Breast epithelium (tissue), 4 donors: ENCODE measurements around the gene CPT2. TPM values are rescaled to one million over a fixed set of nuclear protein-coding genes. Genes with fewer than 3 reads are reported as not detected.

Experiments used
- DNase-seq, 2 donors: peaks; one replicate each; pipeline ENCODE4 v3.0.0-alpha.2; 2019; ENCODE audit warnings: low spot score in 2 of 2
- H3K27ac ChIP-seq, 2 donors: fragments of 200-600 bp; sonication (generic) in 1 of 2; one replicate each; pipeline ENCODE4 v1.5.1; 2016 to 2019; ENCODE audit warnings: mild to moderate bottlenecking in 1 of 2
- H3K27me3 ChIP-seq, 2 donors: fragments of 200-600 bp; sonication (generic) in 1 of 2; one replicate each; pipeline versions ENCODE4 v1.5.1 to v1.6.0; 2017 to 2019; ENCODE audit warnings: control low read depth in 1 of 2, mild to moderate bottlenecking in 1 of 2
- H3K36me3 ChIP-seq: fragments of 200-600 bp; one replicate; pipeline ENCODE4 v1.5.1; 2019
- H3K4me1 ChIP-seq, 2 donors: fragments of 200-600 bp; sonication (generic); one replicate each; pipeline ENCODE4 v1.5.1; 2016 to 2019; ENCODE audit warnings: control low read depth in 1 of 2
- H3K4me3 ChIP-seq, 3 donors: fragments of 200-600 bp; sonication (generic); 1 replicate in 2 of 3; 2 replicates in 1 of 3; pipeline ENCODE4 v1.5.1; 2016 to 2019; ENCODE audit warnings: mild to moderate bottlenecking in 3 of 3, moderate library complexity in 2 of 3
- H3K9me3 ChIP-seq, 2 donors: fragments of 200-600 bp; sonication (generic) in 1 of 2; one replicate each; pipeline ENCODE4 v1.5.1; 2016 to 2019; ENCODE audit warnings: control low read depth in 1 of 2
- POLR2A ChIP-seq: fragments of 450-650 bp; IDR thresholded peaks from one replicate; pipeline ENCODE4 v1.6.1; 2016; ENCODE audit warnings: antibody characterized with exemption, mild to moderate bottlenecking, moderate library complexity
- POLR2AphosphoS5 ChIP-seq, 3 donors: sonication (generic); formaldehyde crosslinking; IDR thresholded peaks; one replicate each; pipeline ENCODE4 v1.6.1; 2017; ENCODE audit warnings: antibody characterized with exemption in 3 of 3
- intact Hi-C: fragments of 100-400 bp; cut with DNase I; formaldehyde crosslinking; loops from one replicate; pipeline ENCODE4 v1.15.1; 2023; ENCODE audit warnings: low total_unique reads
- total RNA-seq, 3 donors: library from RNA; depleted of rRNA; stranded (reverse); fragments of >200 nt; gene quantifications; one replicate each; pipeline ENCODE4 v1.1.0, GENCODE V29; 2016
- TF ChIP-seq, protein P1 (sequence below), 3 donors: fragments of 450-650 bp; IDR thresholded peaks; one replicate each; pipeline ENCODE4 v1.5.1; 2016 to 2017; ENCODE audit warnings: antibody characterized with exemption in 3 of 3, mild to moderate bottlenecking in 3 of 3, moderate library complexity in 3 of 3

CPT2 gene
- total RNA-seq, 3 donors from 2014 or later, result 20.5 to 26.2 (median 22.9) TPM

DNA sequence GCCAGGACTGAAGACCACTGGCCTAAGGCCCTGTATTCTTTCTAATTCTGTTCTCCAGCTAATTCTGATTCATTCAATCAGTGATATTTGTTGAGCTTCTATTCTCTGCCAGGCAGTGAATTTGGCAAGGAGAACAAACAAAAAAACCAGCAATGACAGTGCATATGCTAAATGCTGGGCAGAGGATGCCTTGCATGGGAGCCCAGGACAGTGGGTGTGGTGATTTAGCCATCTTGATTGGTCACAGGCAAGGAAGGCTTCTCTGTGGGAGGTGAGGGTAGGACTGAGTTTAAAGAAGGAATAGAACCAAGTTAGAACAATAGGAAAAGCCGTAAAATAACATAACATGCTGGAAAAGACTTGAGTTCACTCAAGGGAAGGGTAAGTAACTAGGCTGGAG is 9.2 kb upstream of the CPT2 start:
- H3K4me1 ChIP-seq, result no peaks in the 10 kb centered on the region
- TF ChIP-seq POLR2AphosphoS5 (IDR thresholded peaks at IDR 0.05), result no peak
- no peak for DNase-seq
- no peak overlapping the region for H3K27ac ChIP-seq
- no peaks in the 10 kb centered on the region for H3K27me3 ChIP-seq
- intact Hi-C loops, result no loop called here
- no peaks in the 10 kb centered on the region for H3K9me3 ChIP-seq
- H3K36me3 ChIP-seq, result no peaks in the 10 kb centered on the region
- no peak overlapping the region for H3K4me3 ChIP-seq

DNA sequence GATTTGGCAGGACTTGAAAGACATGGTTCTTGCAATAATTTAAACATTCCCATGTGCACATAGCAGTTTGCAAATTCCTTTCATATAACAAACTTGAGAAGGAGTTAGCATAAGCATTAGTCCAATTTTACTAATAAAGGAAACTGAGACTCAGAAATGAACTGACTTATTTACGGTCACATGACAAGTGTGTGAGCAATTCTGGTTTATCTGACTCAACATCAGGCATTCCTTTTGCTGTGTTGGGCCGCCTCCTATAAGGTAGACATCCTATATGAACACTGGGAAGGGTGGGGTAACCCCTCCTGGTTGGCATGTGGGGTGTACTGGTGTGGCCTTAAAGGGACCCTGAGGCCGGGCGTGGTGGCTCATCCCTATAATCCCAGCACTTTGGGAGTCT is 8.5 kb upstream of the CPT2 start:
- Histone ChIP-seq H3K9me3 (no peaks in the 10 kb centered on the region), H3K4me3 (no peak overlapping the region), H3K27me3 (no peaks in the 10 kb centered on the region), H3K36me3 (no peaks in the 10 kb centered on the region), H3K4me1 (no peaks in the 10 kb centered on the region), H3K27ac (no peak overlapping the region)
- no peak for DNase-seq
- intact Hi-C loops, result no loop called here
- TF ChIP-seq, protein P1, sequence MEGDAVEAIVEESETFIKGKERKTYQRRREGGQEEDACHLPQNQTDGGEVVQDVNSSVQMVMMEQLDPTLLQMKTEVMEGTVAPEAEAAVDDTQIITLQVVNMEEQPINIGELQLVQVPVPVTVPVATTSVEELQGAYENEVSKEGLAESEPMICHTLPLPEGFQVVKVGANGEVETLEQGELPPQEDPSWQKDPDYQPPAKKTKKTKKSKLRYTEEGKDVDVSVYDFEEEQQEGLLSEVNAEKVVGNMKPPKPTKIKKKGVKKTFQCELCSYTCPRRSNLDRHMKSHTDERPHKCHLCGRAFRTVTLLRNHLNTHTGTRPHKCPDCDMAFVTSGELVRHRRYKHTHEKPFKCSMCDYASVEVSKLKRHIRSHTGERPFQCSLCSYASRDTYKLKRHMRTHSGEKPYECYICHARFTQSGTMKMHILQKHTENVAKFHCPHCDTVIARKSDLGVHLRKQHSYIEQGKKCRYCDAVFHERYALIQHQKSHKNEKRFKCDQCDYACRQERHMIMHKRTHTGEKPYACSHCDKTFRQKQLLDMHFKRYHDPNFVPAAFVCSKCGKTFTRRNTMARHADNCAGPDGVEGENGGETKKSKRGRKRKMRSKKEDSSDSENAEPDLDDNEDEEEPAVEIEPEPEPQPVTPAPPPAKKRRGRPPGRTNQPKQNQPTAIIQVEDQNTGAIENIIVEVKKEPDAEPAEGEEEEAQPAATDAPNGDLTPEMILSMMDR (IDR thresholded peaks at IDR 0.05), result no peak
- no peak for TF ChIP-seq POLR2AphosphoS5 (IDR thresholded peaks at IDR 0.05)
- no peak for TF ChIP-seq POLR2A

DNA sequence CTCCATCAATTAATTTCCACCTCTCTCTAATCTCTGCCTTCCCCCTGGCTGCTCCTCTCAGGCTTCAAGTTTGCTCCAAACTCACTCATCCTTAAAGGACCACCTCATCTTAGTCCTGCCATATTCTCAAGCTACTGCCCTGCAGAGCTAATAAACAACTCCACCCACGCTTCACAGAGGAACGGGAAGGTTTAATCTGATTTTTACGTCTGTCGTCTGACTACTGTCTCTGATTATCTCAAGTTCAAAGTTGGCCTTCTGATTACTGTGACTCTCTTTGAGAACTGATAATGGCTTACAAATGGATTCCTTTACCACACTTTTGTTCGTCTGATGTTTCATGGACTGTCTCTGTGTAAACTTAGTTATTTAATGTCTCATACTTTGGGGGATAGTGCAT is 7.6 kb upstream of the CPT2 start:
- Histone ChIP-seq H3K27me3 (no peaks in the 10 kb centered on the region), H3K36me3 (no peaks in the 10 kb centered on the region), H3K27ac (no peak overlapping the region), H3K4me1 (no peaks in the 10 kb centered on the region), H3K4me3 (no peak overlapping the region), H3K9me3 (no peaks in the 10 kb centered on the region)
- TF ChIP-seq, protein P1 (IDR thresholded peaks at IDR 0.05), result no peak
- TF ChIP-seq POLR2AphosphoS5 (IDR thresholded peaks at IDR 0.05), result no peak
- TF ChIP-seq POLR2A, result no peak
- intact Hi-C loops, result no loop called here
- no peak for DNase-seq

DNA sequence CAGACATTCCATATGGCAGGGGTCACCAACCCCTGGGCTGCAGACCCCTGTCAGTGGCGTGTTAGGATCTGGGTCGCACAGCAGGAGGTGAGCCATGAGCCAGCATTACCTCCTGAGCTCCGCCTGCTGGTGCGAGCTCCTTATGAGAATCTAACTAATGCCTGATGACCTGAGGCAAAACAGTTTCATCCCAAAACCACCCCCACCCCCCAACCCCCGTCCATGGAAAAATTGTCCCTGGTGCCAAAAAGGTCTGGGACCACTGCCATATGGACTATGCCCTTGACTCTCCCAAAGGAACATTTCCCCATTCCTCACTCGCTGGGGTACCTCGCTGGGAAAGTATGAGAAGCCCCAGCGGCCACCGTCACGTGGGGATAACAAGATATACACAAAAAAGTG is 6.4 kb upstream of the CPT2 start:
- intact Hi-C loops, result no loop called here
- DNase-seq, result no peak
- no peak overlapping the region for H3K4me3 ChIP-seq
- H3K27ac ChIP-seq, result no peak overlapping the region
- no peaks in the 10 kb centered on the region for H3K36me3 ChIP-seq
- no peaks in the 10 kb centered on the region for H3K9me3 ChIP-seq
- no peaks in the 10 kb centered on the region for H3K4me1 ChIP-seq
- no peak for TF ChIP-seq POLR2AphosphoS5 (IDR thresholded peaks at IDR 0.05)
- TF ChIP-seq, protein P1 (IDR thresholded peaks at IDR 0.05), result no peak
- no peak for TF ChIP-seq POLR2A
- H3K27me3 ChIP-seq, result no peaks in the 10 kb centered on the region

DNA sequence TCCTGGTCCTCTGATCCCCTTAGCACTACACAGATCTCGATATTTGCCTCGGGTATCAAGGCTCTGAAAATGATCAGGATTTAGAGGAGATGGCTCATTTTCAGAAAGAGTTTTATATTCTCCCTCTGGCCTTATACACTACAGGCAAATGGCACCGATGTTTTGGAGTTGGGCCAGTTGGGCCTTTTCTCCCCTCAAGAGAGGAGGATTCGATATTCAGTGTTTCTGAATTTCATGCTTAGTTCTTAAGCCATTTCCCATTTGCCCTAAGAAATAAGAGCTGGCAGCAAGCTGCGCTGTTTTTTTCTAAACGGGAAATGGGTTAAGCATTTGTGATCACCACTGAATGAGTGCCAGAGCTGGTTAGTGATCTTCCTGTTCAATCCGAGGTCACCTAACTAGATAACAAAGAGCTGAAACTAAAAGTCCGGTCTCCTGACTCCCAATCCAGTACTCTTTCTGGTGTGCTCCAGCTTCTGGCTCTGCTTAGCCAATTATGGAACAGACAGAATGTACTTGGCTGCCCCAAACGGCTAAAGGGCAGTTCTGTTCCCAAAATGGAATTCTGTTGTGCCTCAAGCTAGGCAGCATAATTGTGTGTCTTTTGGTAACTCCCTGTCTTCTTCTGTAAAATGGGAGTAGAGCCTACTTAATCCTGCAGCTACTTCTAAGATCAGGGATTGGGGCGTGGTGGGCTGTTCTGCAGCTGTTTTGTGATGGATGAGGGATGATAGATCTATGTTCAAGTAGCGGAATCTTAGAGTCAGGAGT is 1.2 kb upstream of the CPT2 start:
- H3K4me3 ChIP-seq, result peak overlapping the region; percentile 82 to 100 (median 100)
- no peaks in the 10 kb centered on the region for H3K27me3 ChIP-seq
- TF ChIP-seq, protein P1 (IDR thresholded peaks at IDR 0.05), result no peak
- no peak for TF ChIP-seq POLR2A
- TF ChIP-seq POLR2AphosphoS5 (IDR thresholded peaks at IDR 0.05), result no peak
- no peaks in the 10 kb centered on the region for H3K36me3 ChIP-seq
- intact Hi-C loops, result no loop called here
- no peaks in the 10 kb centered on the region for H3K9me3 ChIP-seq
- H3K27ac ChIP-seq, result peak overlapping the region; percentile 99
- DNase-seq, result peak in 1 of 2 donors; percentile 34
- H3K4me1 ChIP-seq, result no peaks in the 10 kb centered on the region
